ENCODE data around the gene MSANTD1. TPM values are rescaled to one million over a fixed set of nuclear protein-coding genes. Genes with fewer than 3 reads are reported as not detected.

MSANTD1 gene
- total RNA-seq, 1 donor from 2014 or later: 0.48 TPM

GRCh38 chr4:3247399-3248177, 1.4 kb upstream of the MSANTD1 start:
- peak; percentile 73 for DNase-seq (ENCODE audit: low read depth)

GRCh38 chr4:3248178-3248480, 830 bp upstream of the MSANTD1 start:
- no peak for DNase-seq (ENCODE audit: low read depth)

GRCh38 chr4:3249711-3250437, 915 bp downstream of the MSANTD1 start:
- no peak for DNase-seq (ENCODE audit: low read depth)

DNA sequence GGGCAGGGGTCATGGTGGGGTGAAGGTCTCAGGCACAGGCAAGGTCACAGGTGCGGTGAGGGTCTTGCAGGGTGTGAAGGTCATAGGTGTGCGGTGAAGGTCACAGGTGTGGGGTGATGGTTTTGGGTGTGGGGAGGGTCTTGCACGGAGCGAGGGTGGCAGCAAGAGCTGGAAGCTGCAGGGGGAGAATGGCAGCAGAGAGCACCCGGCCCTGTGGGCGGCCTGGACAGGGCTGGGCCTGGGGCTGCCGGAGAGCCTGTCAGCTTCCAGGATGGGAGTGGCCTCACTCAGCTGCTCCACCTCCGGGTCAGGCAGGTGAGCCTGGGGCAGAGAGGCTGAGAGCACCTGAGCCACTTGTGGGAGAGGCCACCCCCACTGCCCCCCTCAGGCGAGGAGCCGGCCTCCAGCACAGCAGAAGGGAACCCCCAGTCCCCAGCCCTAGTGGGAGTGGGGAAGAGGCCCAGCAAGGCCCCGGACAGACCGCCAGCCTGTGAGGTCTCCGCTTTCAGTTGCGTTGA, 1.5 kb downstream of the MSANTD1 start:
- DNase-seq (ENCODE audit: low read depth): no peak

GRCh38 chr4:3250956-3251690, 2.2 kb downstream of the MSANTD1 start:
- no peak for DNase-seq (ENCODE audit: low read depth)

- no peak for DNase-seq (ENCODE audit: low read depth)
Observed at GRCh38 chr4:3251691-3252479, 2.9 kb downstream of the MSANTD1 start.

DNA sequence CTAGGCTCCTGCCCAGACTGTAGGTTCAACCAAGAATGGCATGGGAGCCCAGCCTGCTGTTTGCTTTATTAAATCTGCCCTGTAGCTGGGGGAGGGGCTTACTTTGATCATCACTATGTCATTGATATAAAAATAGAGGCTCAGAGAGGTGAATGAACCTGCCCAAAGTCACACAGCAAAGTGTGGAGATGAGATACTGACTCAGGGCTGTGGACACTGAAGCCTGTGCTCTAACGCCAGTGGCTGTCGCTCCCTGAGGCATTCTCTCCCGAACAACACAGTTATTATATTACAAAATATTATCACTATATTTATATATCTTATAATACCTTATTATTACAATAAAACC, 3.5 kb downstream of the MSANTD1 start:
- no peak for DNase-seq (ENCODE audit: low read depth)

- DNase-seq (ENCODE audit: low read depth): no peak
Observed at GRCh38 chr4:3252831-3253641, 4.1 kb downstream of the MSANTD1 start.

GRCh38 chr4:3253808-3254207, 4.8 kb downstream of the MSANTD1 start:
- no peak for DNase-seq (ENCODE audit: low read depth)

- no peak for DNase-seq (ENCODE audit: low read depth)
Observed at GRCh38 chr4:3254302-3255131, 5.6 kb downstream of the MSANTD1 start.

- DNase-seq (ENCODE audit: low read depth): no peak
Observed at GRCh38 chr4:3255611-3256186, 6.7 kb downstream of the MSANTD1 start.

DNA sequence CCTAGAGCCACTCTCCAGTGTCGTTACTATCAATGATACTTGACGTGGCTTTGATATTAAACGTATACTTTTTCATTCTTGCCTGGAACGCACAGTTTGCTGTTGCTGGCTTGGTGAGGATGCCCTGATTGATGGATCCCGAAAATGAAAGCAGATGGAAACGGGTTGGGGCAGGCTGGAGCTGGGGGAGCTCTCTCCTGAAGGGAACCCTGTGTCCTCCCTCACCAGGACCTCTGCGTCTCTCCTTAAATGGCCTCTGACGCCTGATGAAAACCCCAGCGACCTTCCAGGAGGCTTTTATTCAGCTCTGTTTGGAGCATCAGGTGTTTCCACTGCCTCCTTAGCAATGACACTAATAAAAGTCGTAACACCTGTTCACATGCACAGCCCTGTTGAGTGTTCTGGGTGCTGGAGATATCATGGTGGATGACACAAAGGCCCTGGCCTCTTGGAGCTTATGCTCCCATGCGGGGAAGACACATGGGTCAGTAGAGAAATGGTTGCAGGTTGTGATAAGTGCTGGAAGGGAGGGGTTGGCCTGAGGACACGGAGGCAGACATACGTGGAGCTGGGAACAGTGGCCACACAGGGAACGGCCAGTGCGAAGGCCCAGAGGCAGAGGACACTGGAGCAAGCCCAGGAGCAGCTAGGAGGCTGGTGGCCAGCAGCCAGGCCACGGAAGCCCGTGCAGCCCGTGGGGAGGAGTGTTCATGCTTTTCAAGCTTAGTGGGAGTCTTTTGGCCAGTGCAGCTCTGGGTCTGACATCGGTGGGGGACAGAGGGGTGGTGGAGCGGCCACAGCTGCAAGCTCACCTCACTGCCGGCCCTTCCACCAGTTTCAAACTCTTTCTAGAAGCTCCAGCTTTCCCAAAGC, 7.5 kb downstream of the MSANTD1 start:
- DNase-seq (ENCODE audit: low read depth): no peak

DNA sequence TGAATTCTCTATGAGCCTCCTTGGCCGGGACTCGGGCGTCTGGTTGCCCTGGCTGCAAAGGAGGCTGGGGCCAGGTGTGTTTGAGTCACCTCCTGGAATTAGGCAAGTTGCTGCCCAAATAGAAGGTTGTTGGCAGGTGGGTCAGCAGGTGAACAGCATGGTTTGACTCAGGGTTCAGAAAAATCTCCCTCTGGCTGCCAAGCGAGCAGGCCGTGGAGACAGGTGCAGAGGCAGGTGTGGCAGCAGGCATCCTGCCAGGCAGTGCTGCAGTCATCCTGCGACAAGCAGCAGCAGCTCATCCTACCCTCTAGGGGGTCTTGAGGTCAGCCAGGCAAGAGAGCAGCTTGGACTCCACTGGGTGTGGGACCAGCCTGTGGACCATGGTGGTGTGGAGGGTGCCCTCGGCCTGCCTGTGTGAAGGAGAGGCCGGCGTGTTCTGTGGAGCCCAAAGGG, 8.2 kb downstream of the MSANTD1 start:
- DNase-seq (ENCODE audit: low read depth): peak; percentile 67

DNA sequence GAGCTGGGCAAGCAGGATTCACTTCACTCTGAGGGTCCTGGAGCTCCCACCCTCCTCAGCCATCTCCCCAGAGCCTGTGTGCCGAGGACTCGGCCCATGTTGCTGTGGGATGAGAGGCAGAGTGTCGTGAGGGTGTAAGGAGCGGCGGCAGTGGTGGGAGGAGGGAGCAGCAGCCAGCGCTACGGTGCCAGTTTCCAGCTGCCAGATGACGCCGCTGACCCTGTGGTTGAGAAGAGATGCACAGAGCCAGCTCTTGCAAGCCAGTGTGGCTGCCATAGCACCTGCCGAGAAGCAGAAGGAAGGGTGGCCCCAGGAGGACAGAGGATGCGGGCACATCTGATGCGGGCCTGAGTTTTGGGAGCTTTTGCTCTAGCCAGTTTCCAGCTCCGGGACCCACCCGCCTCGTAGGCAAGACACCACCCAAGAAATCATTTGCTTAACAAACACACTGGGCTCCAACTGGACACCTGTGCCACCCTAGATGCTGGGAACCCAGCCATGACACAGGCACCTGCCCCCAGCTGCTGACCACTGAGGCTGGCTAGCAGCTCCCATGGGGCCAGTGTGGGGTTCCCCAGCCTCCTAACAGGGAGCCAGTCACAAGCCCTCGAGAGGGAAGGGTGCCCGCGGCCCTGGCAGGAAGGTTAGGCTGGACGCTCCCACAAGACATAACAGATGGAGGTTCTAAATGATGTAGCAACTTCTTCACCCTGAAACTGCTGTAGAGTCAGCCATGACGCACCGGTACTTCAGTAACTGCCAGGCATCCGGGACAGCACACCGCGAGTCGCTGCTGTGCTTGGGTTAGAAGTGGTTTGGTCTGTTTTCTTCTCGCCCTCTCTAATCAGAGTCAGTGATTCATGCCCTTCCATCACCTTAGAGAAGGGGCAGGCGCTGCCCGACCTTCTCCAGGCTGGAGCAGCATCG, 8.9 kb downstream of the MSANTD1 start:
- DNase-seq (ENCODE audit: low read depth): peak; percentile 54

DNA sequence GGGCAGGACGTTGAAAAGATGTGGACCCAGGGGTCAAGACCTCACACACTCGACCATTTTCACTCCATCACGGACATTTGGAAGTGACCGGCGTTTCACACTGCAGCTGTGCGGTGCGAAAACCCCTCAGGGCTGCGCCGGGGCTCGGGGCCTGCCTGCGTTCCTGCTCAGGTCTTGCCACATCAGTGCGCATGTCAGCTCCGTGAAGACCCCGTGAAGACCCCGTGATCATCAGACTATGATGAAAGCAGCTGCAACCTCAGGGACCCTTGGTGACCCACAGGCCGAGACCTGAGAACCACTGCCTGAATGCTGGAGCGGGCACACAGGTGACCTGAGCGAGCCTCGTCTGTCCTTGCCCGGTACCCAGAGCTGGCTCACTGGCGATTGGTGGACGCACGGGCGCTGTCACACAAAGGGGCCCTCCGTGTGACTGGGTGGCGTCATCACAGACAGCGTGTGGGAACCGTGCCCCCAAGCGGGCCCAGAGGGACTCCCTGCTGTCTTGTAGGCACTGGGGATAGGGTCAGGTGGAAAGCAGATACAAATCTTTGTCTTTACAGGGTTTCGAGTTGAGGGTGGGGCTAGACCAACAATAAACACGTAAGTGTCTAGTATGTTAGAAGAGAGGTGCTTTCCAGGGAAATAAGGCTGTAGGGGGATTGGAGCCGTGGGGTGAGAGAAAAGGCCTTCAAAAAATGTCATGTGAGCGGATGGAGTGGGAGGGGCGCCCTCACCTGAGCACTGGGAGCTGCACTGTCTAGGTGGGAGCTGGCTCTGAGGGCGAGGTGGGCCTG, 12.7 kb downstream of the MSANTD1 start:
- no peak for DNase-seq (ENCODE audit: low read depth)
